ENCODE results near the gene ZNF445. TPM values are rescaled to one million over a fixed set of nuclear protein-coding genes. Genes with fewer than 3 reads are reported as not detected.
"Not testable (repeated sequence)": the region's sequence is repeated elsewhere in the genome, so short reads cannot be mapped to it uniquely, and the experiment has no call there.

ZNF445 gene
- total RNA-seq, 1 donor from 2014 or later = 28.3 TPM

GRCh38 chr3:44467241-44467640 is 10.2 kb downstream of the ZNF445 start:
- peaks cover 88% of the 10 kb centered on the region for H3K79me2 ChIP-seq (ENCODE audit: low read depth)
- peaks cover 4% of the 10 kb centered on the region for H3K36me3 ChIP-seq
- H3K27ac Mint-ChIP-seq = no peak overlapping the region

GRCh38 chr3:44464920-44465319 is 12.6 kb downstream of the ZNF445 start:
- H3K27me3 Mint-ChIP-seq (ENCODE audit: insufficient read depth, low read depth); H3K4me2 ChIP-seq; H3K9ac ChIP-seq; H3K27me3 ChIP-seq; H3K27ac ChIP-seq; H3K9me3 Mint-ChIP-seq; DNase-seq (ENCODE audit: low spot score); H3K4me3 Mint-ChIP-seq; H3K27ac Mint-ChIP-seq; H3F3A ChIP-seq (ENCODE audit: low read depth); H3K9me3 ChIP-seq (ENCODE audit: low read depth); H3K4me1 ChIP-seq; H3K36me3 ChIP-seq; H2AFZ ChIP-seq (replicated peaks); H3K4me3 ChIP-seq: not testable (repeated sequence)
- Mint-ChIP-seq H3K4me1 (peaks cover 14% of the 10 kb centered on the region), H3K36me3 (peaks cover 48% of the 10 kb centered on the region)
- Histone ChIP-seq H4K20me1 (ENCODE audit: low read depth) (peaks cover 21% of the 10 kb centered on the region), H3K79me2 (ENCODE audit: low read depth) (peaks cover 73% of the 10 kb centered on the region)

More at GRCh38 chr3:44467241-44467640, 10.2 kb downstream of the ZNF445 start:
- Mint-ChIP-seq H3K36me3 (peaks cover 33% of the 10 kb centered on the region), H3K4me1 (peaks cover 14% of the 10 kb centered on the region), H3K9me3 (peaks cover 3% of the 10 kb centered on the region), H3K27me3 (ENCODE audit: insufficient read depth, low read depth) (no peaks in the 10 kb centered on the region), H3K4me3 (no peak overlapping the region)
- Histone ChIP-seq H3K27ac (no peak overlapping the region), H3F3A (ENCODE audit: low read depth) (no peaks in the 10 kb centered on the region), H3K4me3 (no peak overlapping the region), H3K4me2 (no peak overlapping the region), H3K9me3 (ENCODE audit: low read depth) (no peaks in the 10 kb centered on the region), H3K27me3 (no peaks in the 10 kb centered on the region), H4K20me1 (ENCODE audit: low read depth) (peaks cover 40% of the 10 kb centered on the region), H3K9ac (no peak overlapping the region), H2AFZ (replicated peaks) (no peak overlapping the region), H3K4me1 (no peaks in the 10 kb centered on the region)
- no peak for DNase-seq (ENCODE audit: low spot score)
- TF ChIP-seq EZH2phosphoT487 (IDR thresholded peaks at IDR 0.05) (no peak), EZH2 (IDR thresholded peaks at IDR 0.05) (no peak), CTCF (IDR thresholded peaks at IDR 0.05) (no peak)

GRCh38 chr3:44464509-44464908 is 13.0 kb downstream of the ZNF445 start:
- no peaks in the 10 kb centered on the region for H3K9me3 ChIP-seq (ENCODE audit: low read depth)
- no peak overlapping the region for H2AFZ ChIP-seq (replicated peaks)
- no peak overlapping the region for H3K4me3 ChIP-seq
- no peak overlapping the region for H3K4me2 ChIP-seq
- no peaks in the 10 kb centered on the region for H3K27me3 ChIP-seq
- peaks cover 51% of the 10 kb centered on the region for H3K36me3 Mint-ChIP-seq
- no peak overlapping the region for H3K27ac ChIP-seq
- no peak overlapping the region for H3K4me3 Mint-ChIP-seq
- peaks cover 10% of the 10 kb centered on the region for H3K9me3 Mint-ChIP-seq
- H3K9ac ChIP-seq = no peak overlapping the region
- H3F3A ChIP-seq (ENCODE audit: low read depth) = no peaks in the 10 kb centered on the region
- peaks cover 73% of the 10 kb centered on the region for H3K79me2 ChIP-seq (ENCODE audit: low read depth)
- peaks cover 4% of the 10 kb centered on the region for H3K36me3 ChIP-seq
- peaks cover 14% of the 10 kb centered on the region for H3K4me1 Mint-ChIP-seq
- no peak overlapping the region for H3K27ac Mint-ChIP-seq
- H3K27me3 Mint-ChIP-seq (ENCODE audit: insufficient read depth, low read depth) = no peaks in the 10 kb centered on the region
- no peak for DNase-seq (ENCODE audit: low spot score)
- no peaks in the 10 kb centered on the region for H3K4me1 ChIP-seq
- no peak for TF ChIP-seq CTCF (IDR thresholded peaks at IDR 0.05)
- no peak for TF ChIP-seq EZH2phosphoT487 (IDR thresholded peaks at IDR 0.05)
- no peak for TF ChIP-seq EZH2 (IDR thresholded peaks at IDR 0.05)
- H4K20me1 ChIP-seq (ENCODE audit: low read depth) = peaks cover 17% of the 10 kb centered on the region

GRCh38 chr3:44460050-44460449 is 17.4 kb downstream of the ZNF445 start:
- not testable (repeated sequence) for H3K36me3 ChIP-seq; DNase-seq (ENCODE audit: low spot score); H3K9me3 Mint-ChIP-seq; H3K9ac ChIP-seq; H3K27me3 ChIP-seq; H3K27ac Mint-ChIP-seq; H3K4me2 ChIP-seq; H2AFZ ChIP-seq (replicated peaks); H3K9me3 ChIP-seq (ENCODE audit: low read depth); H4K20me1 ChIP-seq (ENCODE audit: low read depth); H3F3A ChIP-seq (ENCODE audit: low read depth); H3K27ac ChIP-seq; H3K4me3 ChIP-seq; H3K4me1 Mint-ChIP-seq; H3K27me3 Mint-ChIP-seq (ENCODE audit: insufficient read depth, low read depth); H3K4me3 Mint-ChIP-seq; H3K4me1 ChIP-seq
- peaks cover 39% of the 10 kb centered on the region for H3K79me2 ChIP-seq (ENCODE audit: low read depth)
- peaks cover 68% of the 10 kb centered on the region for H3K36me3 Mint-ChIP-seq

Data from neural progenitor cell (in vitro differentiated cells).